ENCODE measurements around the gene ITPR2.
"Not testable (repeated sequence)": the region's sequence is repeated elsewhere in the genome, so short reads cannot be mapped to it uniquely, and the experiment has no call there.

Gene ITPR2

DNA sequence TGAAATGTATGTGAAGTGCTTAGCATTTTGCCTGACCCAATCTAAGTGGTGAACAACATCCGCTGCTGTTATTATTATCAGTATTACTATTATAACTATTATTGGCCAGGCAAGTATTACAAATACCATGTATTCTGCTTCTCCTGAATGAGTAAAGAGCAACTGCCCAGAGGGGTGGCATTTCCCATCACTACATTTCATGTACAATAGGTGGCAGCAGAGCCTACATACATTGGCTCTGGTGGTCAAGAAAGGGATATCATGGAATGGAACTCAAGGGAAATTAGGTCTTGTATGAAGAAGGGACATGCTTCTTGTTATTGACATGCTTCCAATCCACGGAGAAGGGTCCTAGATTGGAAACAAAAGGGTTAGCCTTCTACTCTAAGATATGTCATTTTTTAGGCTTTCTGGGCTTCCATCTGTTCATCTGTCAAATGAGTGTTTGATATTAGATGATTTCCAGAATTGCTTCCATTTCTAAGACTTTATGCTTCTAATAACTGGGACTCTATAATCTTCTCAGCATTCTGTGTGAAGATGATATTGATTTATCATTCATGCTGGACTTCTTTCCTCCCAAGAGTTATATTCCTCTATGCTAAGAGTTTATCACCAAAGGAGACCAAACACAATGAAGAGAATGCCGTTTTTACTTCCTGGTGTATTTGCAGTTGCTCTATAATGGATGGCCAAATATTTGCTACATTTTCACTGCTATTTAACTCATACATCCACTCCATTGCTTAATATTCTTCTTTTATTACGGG, 398.5 kb downstream of the ITPR2 start:
- peak; percentile 61 to 68 for DNase-seq

GRCh38 chr12:26433701-26434100, 399.3 kb downstream of the ITPR2 start:
- DNase-seq, result not testable (repeated sequence)

GRCh38 chr12:26431211-26431610, 401.8 kb downstream of the ITPR2 start:
- no peak for DNase-seq

DNA sequence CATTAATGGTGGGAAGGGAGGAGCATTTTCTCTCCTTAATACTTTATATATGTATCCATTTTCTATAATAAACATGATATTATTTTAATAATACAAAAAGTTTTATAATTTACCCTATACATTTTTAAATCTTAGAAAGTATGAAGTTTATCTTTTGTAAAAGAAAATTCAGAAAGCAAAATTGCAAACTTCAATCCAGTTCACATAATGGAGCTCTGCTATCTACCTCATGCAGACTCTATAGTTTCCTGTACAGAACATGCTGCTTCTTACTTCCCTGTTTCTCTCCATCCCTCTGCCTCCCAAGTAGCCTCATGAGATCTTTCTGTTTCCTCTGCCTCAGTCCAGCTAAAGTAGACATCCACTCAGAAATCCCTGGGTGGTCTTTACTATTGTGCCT, 402.4 kb downstream of the ITPR2 start:
- DNase-seq, result not testable (repeated sequence)

DNA sequence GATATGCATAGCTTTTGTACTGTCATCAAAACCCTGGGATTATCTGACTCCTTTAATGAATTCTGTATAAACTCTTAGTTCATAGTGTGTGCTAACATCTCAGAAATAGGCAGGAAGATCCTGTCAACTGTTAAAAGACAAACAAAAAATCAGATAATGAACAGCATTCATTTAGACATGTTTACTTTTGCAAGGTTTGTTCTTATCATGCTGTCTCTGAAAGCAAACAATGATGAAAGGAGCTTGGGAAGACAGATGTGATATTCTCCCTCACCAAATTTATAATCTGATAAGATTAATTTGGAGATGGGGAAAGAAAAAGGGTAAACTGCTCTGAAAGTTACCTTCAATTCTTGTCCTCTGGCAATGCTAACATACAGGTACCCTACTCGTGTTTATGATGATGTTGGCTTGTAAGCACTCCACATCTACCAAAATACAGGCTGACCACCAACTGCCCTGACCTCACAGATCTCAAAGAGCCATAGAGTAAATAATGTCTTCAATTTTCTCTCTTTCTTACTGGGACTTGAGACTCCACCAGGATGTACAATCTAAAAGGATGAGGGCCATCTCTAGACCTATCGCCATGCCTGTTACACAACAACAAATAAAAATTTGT, 403.8 kb downstream of the ITPR2 start:
- no peak for DNase-seq

GRCh38 chr12:26428420-26428819, 404.6 kb downstream of the ITPR2 start:
- no peak for DNase-seq

GRCh38 chr12:26426652-26427051, 406.3 kb downstream of the ITPR2 start:
- DNase-seq, result no peak

DNA sequence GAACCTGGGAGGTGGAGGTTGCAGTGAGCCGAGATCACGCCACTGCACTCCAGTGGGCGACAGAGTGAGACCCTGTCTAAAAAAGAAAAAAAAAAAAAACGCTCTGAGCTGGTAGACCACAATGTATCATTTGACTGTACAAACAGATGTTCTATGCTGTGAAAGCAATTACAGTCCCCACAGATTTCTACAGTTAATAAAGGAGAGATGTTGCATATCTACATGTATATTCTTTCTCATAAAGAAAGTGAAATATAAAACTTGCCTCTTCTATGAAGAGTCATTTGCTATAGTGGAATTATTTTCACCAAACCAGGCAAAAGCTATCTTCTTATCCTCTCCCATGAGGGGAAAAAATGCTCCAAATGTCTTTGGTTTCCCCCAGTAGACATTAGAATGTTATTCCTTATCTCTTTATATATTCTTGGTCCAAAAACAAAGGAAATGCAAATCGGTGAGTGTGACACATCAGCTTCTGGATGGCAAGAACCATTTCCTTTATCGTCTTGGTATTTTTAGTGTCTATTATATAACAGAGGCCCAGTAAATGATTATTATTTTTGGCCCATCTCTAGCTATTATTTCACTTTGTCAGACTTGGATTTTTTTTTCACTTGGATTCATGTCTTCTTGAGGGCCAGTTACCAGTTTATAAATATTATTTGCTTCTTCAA, 407.3 kb downstream of the ITPR2 start:
- no peak for DNase-seq

DNA sequence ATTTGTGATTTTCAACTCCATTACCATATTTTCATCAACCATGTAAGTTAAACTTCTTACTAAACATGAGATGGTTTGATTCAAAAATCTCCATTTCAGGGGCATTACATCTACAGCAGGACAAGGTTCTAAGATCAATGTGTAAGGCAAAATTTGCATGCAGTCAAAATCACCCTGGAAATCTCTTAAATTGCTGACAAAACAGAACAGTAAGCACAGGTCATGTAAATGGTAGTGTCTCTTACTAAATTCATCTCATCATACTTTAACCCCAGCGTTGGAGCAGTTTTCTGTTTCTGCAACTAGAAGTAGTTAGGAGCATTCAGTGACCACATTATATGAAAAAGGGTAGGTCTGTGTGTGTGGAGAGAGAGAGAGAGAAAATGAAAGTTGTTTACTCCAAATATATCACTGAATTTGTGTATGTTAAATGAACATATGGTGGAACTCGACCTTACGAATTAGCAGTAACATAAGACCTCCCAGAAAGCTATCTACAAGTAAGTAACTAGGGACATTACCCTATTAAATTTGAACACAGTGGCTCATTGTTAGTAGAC, 410.1 kb downstream of the ITPR2 start:
- no peak for DNase-seq

DNA sequence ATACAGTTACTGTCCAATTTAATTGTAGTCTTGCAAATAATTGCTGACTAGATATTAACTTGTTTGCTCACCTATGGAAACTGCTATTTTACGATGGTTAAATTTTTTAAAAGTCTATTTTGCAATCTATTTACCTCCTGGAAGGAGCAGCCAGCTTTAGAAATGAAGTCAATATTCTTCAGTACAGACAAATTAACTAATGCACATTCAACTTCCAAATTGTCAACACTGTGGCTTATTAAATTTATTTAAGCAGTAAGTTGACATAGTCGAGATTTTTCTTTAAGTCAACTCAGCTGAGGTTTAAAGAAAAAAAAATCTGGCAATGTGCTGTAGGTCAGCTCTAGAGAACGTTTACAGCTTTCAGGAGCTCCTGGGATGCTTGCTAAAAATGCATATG, 416.4 kb downstream of the ITPR2 start:
- no peak for DNase-seq

DNA sequence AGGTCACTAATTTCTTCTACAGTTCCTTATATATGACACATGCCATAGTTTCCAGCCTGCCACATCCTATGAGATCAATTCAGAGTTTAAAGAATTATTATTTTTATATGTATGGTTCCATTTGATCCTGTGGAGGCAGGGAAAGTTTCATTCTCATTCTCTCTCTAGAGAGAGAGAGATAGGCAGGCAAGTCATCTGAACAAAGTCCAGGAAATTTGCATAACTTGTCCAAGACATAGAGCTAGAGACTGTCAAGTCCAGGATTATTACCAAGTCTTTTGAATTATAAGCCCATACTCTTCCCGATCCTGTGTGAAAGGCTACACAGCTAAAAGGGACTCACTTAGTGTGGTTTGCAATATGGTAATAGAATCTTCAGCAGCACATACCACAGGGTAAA, 422.3 kb downstream of the ITPR2 start:
- no peak for DNase-seq

DNA sequence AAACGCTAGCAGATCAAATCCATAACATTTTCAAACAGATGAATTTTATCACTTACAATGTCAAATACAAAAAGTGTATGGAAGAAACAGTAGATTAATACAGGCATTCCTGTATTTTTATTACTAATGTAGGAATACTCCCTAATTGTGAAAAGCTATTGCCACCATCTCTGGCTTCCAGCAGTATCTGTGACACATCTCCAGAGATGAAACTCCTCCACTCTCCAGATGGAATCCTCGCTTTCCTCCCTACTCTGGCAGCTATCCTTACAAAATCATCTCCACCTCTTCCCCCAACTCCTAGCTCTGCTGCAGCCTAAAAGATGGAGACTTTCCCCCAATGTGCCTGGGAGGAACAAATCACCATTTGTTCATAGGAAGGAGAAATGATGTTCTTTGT, 426.2 kb downstream of the ITPR2 start:
- no peak for DNase-seq

DNA sequence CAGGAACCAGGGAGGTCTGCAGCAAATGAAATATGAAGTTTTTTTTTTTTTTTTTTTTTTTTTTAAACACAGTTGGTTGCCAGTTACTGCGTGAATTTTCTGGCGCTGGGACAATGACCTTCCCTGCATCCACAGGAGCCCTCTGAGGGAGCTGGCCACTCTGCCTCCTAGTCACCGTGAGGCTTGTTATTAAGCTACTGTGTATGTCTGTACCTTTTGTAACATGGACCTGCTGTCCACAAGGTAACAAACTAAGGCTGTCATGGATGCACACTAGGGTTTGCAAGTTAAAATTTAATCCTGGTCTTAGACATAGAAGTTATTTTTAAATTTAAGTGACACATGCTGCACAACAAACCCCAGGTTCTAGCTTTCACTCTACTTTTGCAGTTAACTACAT, 426.6 kb downstream of the ITPR2 start:
- no peak for DNase-seq

DNA sequence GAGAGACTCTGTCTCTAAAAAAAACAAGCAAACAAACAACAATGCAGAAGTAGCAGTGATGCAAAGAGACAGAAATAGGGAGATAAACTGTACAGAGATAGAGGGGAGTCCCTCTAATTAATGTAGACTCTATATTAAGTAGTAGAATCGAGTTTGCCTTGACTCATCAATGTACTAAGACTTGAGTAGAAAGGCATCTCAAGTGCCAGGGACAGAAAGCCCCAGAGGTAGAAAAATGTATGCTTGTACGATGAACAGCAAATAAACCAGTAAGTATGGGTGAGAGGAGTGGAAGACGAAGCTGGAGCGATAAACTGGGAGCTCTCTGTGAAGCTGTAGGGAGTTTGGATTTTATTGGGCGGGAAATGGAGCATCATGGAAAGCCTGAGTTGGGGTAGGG, 429.4 kb downstream of the ITPR2 start:
- DNase-seq, result no peak

DNA sequence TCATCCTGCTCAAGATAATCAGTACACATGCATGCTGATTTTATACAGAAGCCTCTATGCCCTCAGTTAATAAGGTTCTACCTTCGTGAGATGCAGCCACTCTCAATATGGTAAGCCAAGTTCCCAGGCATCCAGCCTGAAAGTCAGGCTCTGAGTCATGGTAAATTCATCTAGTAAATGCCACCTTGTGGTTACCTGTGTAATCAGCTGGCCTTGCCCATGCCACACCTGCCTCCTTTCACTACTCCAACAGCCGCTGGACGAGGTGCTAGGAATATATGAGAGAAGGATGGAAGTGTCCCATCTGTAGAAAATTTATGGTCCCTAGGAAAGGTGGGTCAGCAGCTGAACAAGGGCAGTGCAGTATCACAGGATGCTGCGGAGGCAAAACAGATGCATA, 430.3 kb downstream of the ITPR2 start:
- no peak for DNase-seq

- peak; percentile 38 to 42 for DNase-seq
Observed at GRCh38 chr12:26401874-26402273, 431.1 kb downstream of the ITPR2 start.

DNA sequence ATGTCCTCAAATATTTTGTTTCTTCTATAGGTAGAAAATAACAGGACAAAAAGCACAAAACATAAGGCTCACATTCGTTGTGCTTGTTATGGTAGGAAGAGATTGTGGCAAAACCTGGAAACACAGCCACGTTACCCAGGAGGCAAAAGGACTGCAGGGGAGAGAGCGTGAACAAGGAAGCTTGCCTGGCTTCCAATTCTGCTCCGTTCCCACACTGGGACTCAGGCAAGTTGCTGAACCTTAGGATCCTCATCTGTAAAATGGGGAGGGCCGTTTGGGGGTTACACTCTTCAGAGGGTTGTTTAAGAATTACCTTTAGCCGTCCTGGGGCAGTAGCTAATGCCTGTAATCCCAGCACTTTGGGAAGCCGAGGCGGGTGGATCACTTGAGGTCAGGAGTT, 432.4 kb downstream of the ITPR2 start:
- DNase-seq, result no peak

DNA sequence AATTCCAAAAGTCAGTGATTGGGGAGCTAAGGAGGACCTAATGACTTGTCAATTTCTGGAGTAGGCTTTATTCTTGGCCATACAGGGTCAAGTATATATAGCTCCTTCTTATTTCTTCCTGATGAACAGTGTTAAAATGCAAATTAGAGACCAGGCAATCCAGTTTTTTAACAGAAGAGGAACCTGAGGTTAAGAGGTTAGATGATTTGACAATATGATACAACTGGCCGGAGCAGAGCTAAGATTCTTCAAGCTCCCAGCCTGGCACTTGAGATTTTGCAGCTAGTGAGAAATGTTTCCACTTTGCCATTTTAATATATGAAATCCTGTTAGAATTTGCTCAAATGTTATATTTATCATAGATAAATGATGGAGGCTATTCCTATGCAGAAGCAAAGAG, 433.6 kb downstream of the ITPR2 start:
- peak; percentile 46 to 53 for DNase-seq

DNA sequence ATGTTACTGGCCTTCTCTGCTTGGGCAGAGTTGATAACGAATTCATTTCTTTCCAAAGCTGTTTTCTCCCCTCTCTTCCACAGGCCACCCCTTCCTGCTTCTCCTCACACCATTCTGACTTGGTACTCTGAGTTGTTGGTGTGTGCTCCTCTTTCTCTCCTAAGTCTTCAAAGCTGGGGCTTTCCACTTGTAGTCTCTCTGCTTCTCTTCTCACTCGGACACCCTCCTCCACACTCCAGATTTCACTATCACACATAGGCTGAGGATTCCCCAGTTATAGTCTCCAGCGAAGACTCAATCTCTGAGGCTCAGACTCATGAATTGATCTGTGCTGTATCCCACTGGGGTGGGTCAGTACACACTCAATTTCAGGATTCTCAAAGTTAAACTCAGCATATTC, 436.6 kb downstream of the ITPR2 start:
- no peak for DNase-seq

- no peak for DNase-seq
Observed at GRCh38 chr12:26389343-26389742, 443.7 kb downstream of the ITPR2 start.

- no peak for DNase-seq
Observed at GRCh38 chr12:26384536-26384935, 448.5 kb downstream of the ITPR2 start.

- no peak for DNase-seq
Observed at GRCh38 chr12:26383041-26383440, 450.0 kb downstream of the ITPR2 start.

DNA sequence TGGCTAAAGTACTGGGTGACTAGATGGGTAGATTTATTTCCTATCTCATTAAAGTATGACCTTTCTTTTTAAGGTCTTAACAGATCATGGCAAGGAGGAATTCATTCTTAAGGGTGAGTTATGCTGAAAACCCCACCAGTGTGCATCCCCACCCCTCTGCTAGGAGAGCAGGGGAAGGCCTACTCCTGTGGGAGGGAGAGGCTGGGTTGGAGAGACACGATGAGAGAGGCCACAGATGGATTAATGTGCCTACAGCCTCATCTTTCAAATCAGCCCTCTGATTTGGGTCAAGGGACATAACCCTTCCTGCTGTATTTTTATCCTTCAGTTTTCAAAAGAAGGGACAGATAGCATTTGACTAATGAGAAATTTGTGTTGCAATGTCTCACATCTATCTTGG, 452.1 kb downstream of the ITPR2 start:
- DNase-seq, result no peak
